ENCODE results near the gene CCDC57. TPM values are rescaled to one million over a fixed set of nuclear protein-coding genes. Genes with fewer than 3 reads are reported as not detected.

CCDC57 gene
- total and polyA plus RNA-seq, 4 donors: 5.4 to 19.1 (median 11.7) TPM

- no peak overlapping the region for H3K9ac ChIP-seq (ENCODE audit: low read depth in 1 of 2, low read length in 2 of 2)
- H3K4me1 ChIP-seq (ENCODE audit: control insufficient read depth in 4 of 4, insufficient read depth in 4 of 4, low read length in 3 of 4): peaks cover 0 to 8% (median 0%) of the 10 kb centered on the region in 4 donors
- peaks cover 0 to 2% (median under 1%) of the 10 kb centered on the region in 4 donors for H3K36me3 ChIP-seq (ENCODE audit: control insufficient read depth in 4 of 4, insufficient read depth in 3 of 4, low read depth in 1 of 4, low read length in 3 of 4)
- H3K27me3 ChIP-seq (ENCODE audit: control insufficient read depth in 4 of 4, insufficient read depth in 4 of 4, low read length in 3 of 4): no peaks in the 10 kb centered on the region
- no peak overlapping the region for H3K27ac ChIP-seq (ENCODE audit: low read depth in 1 of 2, low read length in 2 of 2)
- H3K9me3 ChIP-seq (ENCODE audit: control insufficient read depth in 4 of 4, low read length in 3 of 4): peaks cover 0 to 4% (median under 1%) of the 10 kb centered on the region in 4 donors
- WGBS: 97% methylated on average over 18 of the region's 18 CpGs
- TF ChIP-seq EGR1 (IDR thresholded peaks at IDR 0.05; ENCODE audit: low read depth in 2 of 2) (no peak), SP1 (IDR thresholded peaks at IDR 0.05) (no peak), CTCF (IDR thresholded peaks at IDR 0.05; ENCODE audit: low read depth, low read length, missing input control) (no peak), TAF1 (conservative IDR thresholded peaks at IDR 0.05) (no peak), FOXA2 (IDR thresholded peaks at IDR 0.05) (no peak), MAX (IDR thresholded peaks at IDR 0.05) (no peak), FOXA1 (IDR thresholded peaks at IDR 0.05) (no peak), RXRA (IDR thresholded peaks at IDR 0.05) (no peak), JUND (IDR thresholded peaks at IDR 0.05) (no peak)
- DNase-seq (ENCODE audit: low spot score): no peak
- H3K4me3 ChIP-seq (ENCODE audit: low read depth in 1 of 3, low read length in 3 of 3): no peak overlapping the region
Measured at GRCh38 chr17:82172486-82173160, 40.0 kb downstream of the CCDC57 start.

- Histone ChIP-seq H3K4me3 (ENCODE audit: low read depth in 1 of 3, low read length in 3 of 3) (no peak overlapping the region), H3K27ac (ENCODE audit: low read depth in 1 of 2, low read length in 2 of 2) (no peak overlapping the region), H3K9me3 (ENCODE audit: control insufficient read depth in 4 of 4, low read length in 3 of 4) (peaks cover 0 to 4% (median under 1%) of the 10 kb centered on the region in 4 donors), H3K36me3 (ENCODE audit: control insufficient read depth in 4 of 4, insufficient read depth in 3 of 4, low read depth in 1 of 4, low read length in 3 of 4) (peaks cover 0 to 2% (median under 1%) of the 10 kb centered on the region in 4 donors), H3K4me1 (ENCODE audit: control insufficient read depth in 4 of 4, insufficient read depth in 4 of 4, low read length in 3 of 4) (peaks cover 0 to 8% (median 0%) of the 10 kb centered on the region in 4 donors), H3K27me3 (ENCODE audit: control insufficient read depth in 4 of 4, insufficient read depth in 4 of 4, low read length in 3 of 4) (no peaks in the 10 kb centered on the region), H3K9ac (ENCODE audit: low read depth in 1 of 2, low read length in 2 of 2) (no peak overlapping the region)
- TF ChIP-seq MAX (IDR thresholded peaks at IDR 0.05): no peak
- TF ChIP-seq FOXA2 (IDR thresholded peaks at IDR 0.05): no peak
- no peak for TF ChIP-seq TAF1 (conservative IDR thresholded peaks at IDR 0.05)
- TF ChIP-seq ZBTB33 (IDR thresholded peaks at IDR 0.05): no peak
- no peak for TF ChIP-seq SP1 (IDR thresholded peaks at IDR 0.05)
- TF ChIP-seq JUND (IDR thresholded peaks at IDR 0.05): no peak
- TF ChIP-seq HNF4G (IDR thresholded peaks at IDR 0.05): no peak
- no peak for TF ChIP-seq EGR1 (IDR thresholded peaks at IDR 0.05; ENCODE audit: low read depth in 2 of 2)
- TF ChIP-seq RXRA (IDR thresholded peaks at IDR 0.05): no peak
- TF ChIP-seq ATF3 (IDR thresholded peaks at IDR 0.05): no peak
- no peak for TF ChIP-seq GABPA (IDR thresholded peaks at IDR 0.05 in 1 of 2, conservative IDR thresholded peaks at IDR 0.05 in 1 of 2)
- no peak for TF ChIP-seq YY1 (IDR thresholded peaks at IDR 0.05)
- no peak for TF ChIP-seq RAD21 (IDR thresholded peaks at IDR 0.05)
- no peak for TF ChIP-seq CTCF (IDR thresholded peaks at IDR 0.05; ENCODE audit: low read depth, low read length, missing input control)
- DNase-seq (ENCODE audit: low spot score): no peak
- 97% methylated on average over 14 of the region's 14 CpGs for WGBS
Measured at GRCh38 chr17:82171750-82172375, 40.8 kb downstream of the CCDC57 start.

All from liver (tissue), 9 donors.